SK-N-SH treated with all-trans-retinoic acid at 6 μM for 48 hours (cell line): ENCODE results near the gene FGF14.

ENCODE experiments used
- ARNTL ChIP-seq: fragments of 450-650 bp; formaldehyde crosslinking; IDR thresholded peaks from 2 replicates; pipeline ENCODE4 v1.5.0; 2020; ENCODE audit warnings: low read depth, mild to moderate bottlenecking, moderate library complexity, borderline replicate concordance
- ESRRG ChIP-seq: fragments of 250-450 bp; sonication (Bioruptor Pico); IDR thresholded peaks from 2 replicates; pipeline ENCODE4 v1.6.1; 2021; ENCODE audit warnings: mild to moderate bottlenecking
- GLIS3 ChIP-seq: fragments of 250-450 bp; sonication (Bioruptor Pico); IDR thresholded peaks from 2 replicates; pipeline ENCODE4 v1.5.0; 2020; ENCODE audit warnings: mild to moderate bottlenecking, moderate library complexity
- OSR1 ChIP-seq: fragments of 250-450 bp; sonication (Bioruptor Pico); IDR thresholded peaks from 2 replicates; pipeline ENCODE4 v1.8.0; 2022; ENCODE audit warnings: moderate library complexity, mild to moderate bottlenecking, inconsistent platforms
- RARB ChIP-seq: fragments of 250-450 bp; sonication (Bioruptor Pico); IDR thresholded peaks from 2 replicates; pipeline ENCODE4 v1.8.0; 2021; ENCODE audit warnings: mild to moderate bottlenecking, moderate library complexity
- SNAI2 ChIP-seq: fragments of 250-450 bp; sonication (Bioruptor Pico); IDR thresholded peaks from 2 replicates; pipeline ENCODE4 v1.5.0; 2020; ENCODE audit warnings: mild to moderate bottlenecking, moderate library complexity
- ZFP3 ChIP-seq: fragments of 250-450 bp; sonication (Bioruptor Pico); IDR thresholded peaks from 2 replicates; pipeline ENCODE4 v1.5.0; 2020; ENCODE audit warnings: mild to moderate bottlenecking, moderate library complexity
- ZFP30 ChIP-seq: fragments of 450-650 bp; formaldehyde crosslinking; IDR thresholded peaks from 2 replicates; pipeline ENCODE4 v1.5.0; 2022; ENCODE audit warnings: mild to moderate bottlenecking, moderate library complexity
- ZNF565 ChIP-seq: fragments of 450-650 bp; formaldehyde crosslinking; conservative IDR thresholded peaks from 2 replicates; pipeline ENCODE4 v1.5.0; 2020; ENCODE audit warnings: low read depth, mild to moderate bottlenecking, moderate library complexity
- TF ChIP-seq, protein P1 (sequence below): fragments of 250-450 bp; sonication (Bioruptor Pico); IDR thresholded peaks from 2 replicates; pipeline ENCODE4 v1.8.0; 2020; ENCODE audit warnings: mild to moderate bottlenecking, moderate library complexity, borderline replicate concordance
- TF ChIP-seq, protein P2 (sequence below): fragments of 250-450 bp; sonication (Bioruptor Pico); IDR thresholded peaks from 2 replicates; pipeline ENCODE4 v1.5.1; 2020; ENCODE audit warnings: low read depth, mild to moderate bottlenecking, moderate library complexity
- TF ChIP-seq, protein P3 (sequence below): fragments of 250-450 bp; sonication (Bioruptor Pico); IDR thresholded peaks from 2 replicates; pipeline ENCODE4 v1.5.1; 2021; ENCODE audit warnings: mild to moderate bottlenecking, moderate library complexity

DNA sequence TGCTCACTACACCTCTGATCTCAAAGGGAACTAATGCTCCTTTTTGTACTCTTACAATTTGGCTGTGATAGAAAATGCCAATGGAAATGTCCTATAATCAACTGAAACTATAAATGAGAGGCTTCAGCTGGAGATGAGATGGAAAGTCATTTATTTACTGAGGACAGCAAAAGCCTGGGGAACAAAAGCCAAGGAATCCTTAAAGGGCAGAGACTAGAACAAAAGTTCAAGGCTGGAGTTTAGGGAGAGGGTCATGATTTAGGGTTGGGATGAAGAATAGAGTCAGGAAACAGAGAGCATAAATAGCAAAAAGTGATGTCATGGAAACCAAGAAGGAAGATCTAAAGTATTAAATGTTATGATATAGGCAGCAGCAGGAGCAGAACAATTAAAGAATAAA, 401.1 kb downstream of the FGF14 start:
- TF ChIP-seq, protein P1, sequence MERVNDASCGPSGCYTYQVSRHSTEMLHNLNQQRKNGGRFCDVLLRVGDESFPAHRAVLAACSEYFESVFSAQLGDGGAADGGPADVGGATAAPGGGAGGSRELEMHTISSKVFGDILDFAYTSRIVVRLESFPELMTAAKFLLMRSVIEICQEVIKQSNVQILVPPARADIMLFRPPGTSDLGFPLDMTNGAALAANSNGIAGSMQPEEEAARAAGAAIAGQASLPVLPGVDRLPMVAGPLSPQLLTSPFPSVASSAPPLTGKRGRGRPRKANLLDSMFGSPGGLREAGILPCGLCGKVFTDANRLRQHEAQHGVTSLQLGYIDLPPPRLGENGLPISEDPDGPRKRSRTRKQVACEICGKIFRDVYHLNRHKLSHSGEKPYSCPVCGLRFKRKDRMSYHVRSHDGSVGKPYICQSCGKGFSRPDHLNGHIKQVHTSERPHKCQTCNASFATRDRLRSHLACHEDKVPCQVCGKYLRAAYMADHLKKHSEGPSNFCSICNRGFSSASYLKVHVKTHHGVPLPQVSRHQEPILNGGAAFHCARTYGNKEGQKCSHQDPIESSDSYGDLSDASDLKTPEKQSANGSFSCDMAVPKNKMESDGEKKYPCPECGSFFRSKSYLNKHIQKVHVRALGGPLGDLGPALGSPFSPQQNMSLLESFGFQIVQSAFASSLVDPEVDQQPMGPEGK (CRISPR knock-in tag): no peak
- TF ChIP-seq, protein P2, sequence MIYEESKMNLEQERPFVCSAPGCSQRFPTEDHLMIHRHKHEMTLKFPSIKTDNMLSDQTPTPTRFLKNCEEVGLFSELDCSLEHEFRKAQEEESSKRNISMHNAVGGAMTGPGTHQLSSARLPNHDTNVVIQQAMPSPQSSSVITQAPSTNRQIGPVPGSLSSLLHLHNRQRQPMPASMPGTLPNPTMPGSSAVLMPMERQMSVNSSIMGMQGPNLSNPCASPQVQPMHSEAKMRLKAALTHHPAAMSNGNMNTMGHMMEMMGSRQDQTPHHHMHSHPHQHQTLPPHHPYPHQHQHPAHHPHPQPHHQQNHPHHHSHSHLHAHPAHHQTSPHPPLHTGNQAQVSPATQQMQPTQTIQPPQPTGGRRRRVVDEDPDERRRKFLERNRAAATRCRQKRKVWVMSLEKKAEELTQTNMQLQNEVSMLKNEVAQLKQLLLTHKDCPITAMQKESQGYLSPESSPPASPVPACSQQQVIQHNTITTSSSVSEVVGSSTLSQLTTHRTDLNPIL (CRISPR knock-in tag): no peak
- TF ChIP-seq ZFP30 (no peak), ZFP3 (CRISPR knock-in tag) (no peak), ZNF565 (CRISPR knock-in tag) (no peak), GLIS3 (CRISPR knock-in tag) (no peak), OSR1 (no peak), ESRRG (CRISPR knock-in tag) (no peak), ARNTL (CRISPR knock-in tag) (no peak), SNAI2 (CRISPR knock-in tag) (no peak), RARB (CRISPR knock-in tag) (no peak)
- TF ChIP-seq, protein P3, sequence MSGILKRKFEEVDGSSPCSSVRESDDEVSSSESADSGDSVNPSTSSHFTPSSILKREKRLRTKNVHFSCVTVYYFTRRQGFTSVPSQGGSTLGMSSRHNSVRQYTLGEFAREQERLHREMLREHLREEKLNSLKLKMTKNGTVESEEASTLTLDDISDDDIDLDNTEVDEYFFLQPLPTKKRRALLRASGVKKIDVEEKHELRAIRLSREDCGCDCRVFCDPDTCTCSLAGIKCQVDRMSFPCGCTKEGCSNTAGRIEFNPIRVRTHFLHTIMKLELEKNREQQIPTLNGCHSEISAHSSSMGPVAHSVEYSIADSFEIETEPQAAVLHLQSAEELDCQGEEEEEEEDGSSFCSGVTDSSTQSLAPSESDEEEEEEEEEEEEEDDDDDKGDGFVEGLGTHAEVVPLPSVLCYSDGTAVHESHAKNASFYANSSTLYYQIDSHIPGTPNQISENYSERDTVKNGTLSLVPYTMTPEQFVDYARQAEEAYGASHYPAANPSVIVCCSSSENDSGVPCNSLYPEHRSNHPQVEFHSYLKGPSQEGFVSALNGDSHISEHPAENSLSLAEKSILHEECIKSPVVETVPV (CRISPR knock-in tag): no peak
